ENCODE data around the gene EXO1. TPM values are rescaled to one million over a fixed set of nuclear protein-coding genes. Genes with fewer than 3 reads are reported as not detected.
"Not testable (repeated sequence)": the region's sequence is repeated elsewhere in the genome, so short reads cannot be mapped to it uniquely, and the experiment has no call there.

The EXO1 gene
- polyA plus RNA-seq: 1 to 10 TPM in 2 of 4 donors, under 1 TPM in 1, not detected in 1; 0.27 to 4.9 (median 3.4) TPM
- long read RNA-seq, donor 1: 0 reads
- long read RNA-seq, donor 2: 0 reads
- long read RNA-seq, donor 3: 0 reads
- long read RNA-seq, donor 4: 0 reads
- long read RNA-seq, donor 5: 0 reads
- long read RNA-seq, donor 6: 0 reads
- long read RNA-seq, donor 7: 0 reads
- long read RNA-seq, donor 8: 0 reads
- long read RNA-seq, donor 9: 0 reads
- long read RNA-seq, donor 10: 0 reads

GRCh38 chr1:241847796-241848685, at the start of gene EXO1:
Gene EXO1 (plus strand): TSS chr1:241848204. CDS start chr1:241850426, 2,222 bp downstream.
- DNase-seq (peak; percentile 87 to 96), FAIRE-seq (no peak)
- H3K27ac ChIP-seq (ENCODE audit: low read depth in 1 of 3, low read length in 2 of 3): peak within 1 kb of the TSS; percentile 96 to 100 (median 100)
- H3K9me3 ChIP-seq (ENCODE audit: control insufficient read depth in 2 of 2, insufficient read depth in 1 of 2, low read depth in 1 of 2, low read length in 1 of 2): no peaks in the 10 kb centered on the region
- H3K36me3 ChIP-seq (ENCODE audit: control insufficient read depth in 3 of 3, insufficient read depth in 2 of 3, low read depth in 1 of 3, low read length in 3 of 3): no peaks in the 10 kb centered on the region
- H3K4me3 ChIP-seq (ENCODE audit: low read depth in 1 of 3, low read length in 3 of 3): peak within 1 kb of the TSS; percentile 74 to 96 (median 93)
- peaks cover 0 to 4% (median 0%) of the 10 kb centered on the region in 3 donors for H3K4me1 ChIP-seq (ENCODE audit: control insufficient read depth in 3 of 3, insufficient read depth in 2 of 3, low read depth in 1 of 3, low read length in 2 of 3)
- peaks cover 0 to 1% (median 0%) of the 10 kb centered on the region in 3 donors for H3K27me3 ChIP-seq (ENCODE audit: control insufficient read depth in 3 of 3, insufficient read depth in 3 of 3, low read length in 3 of 3)
- WGBS, 3 donors: 0 to 1% (median 0%) methylated on average over 68 of the region's 68 CpGs

- WGBS, 3 donors: 83 to 94% (median 94%) methylated on average over 1 of the region's 1 CpG
- FAIRE-seq (no peak), DNase-seq (no peak)
- Histone ChIP-seq H3K27me3 (ENCODE audit: control insufficient read depth in 3 of 3, insufficient read depth in 3 of 3, low read length in 3 of 3) (no peaks in the 10 kb centered on the region), H3K4me3 (ENCODE audit: low read depth in 1 of 3, low read length in 3 of 3) (no peak overlapping the region), H3K4me1 (ENCODE audit: control insufficient read depth in 3 of 3, insufficient read depth in 2 of 3, low read depth in 1 of 3, low read length in 2 of 3) (no peaks in the 10 kb centered on the region), H3K9me3 (ENCODE audit: control insufficient read depth in 2 of 2, insufficient read depth in 1 of 2, low read depth in 1 of 2, low read length in 1 of 2) (no peaks in the 10 kb centered on the region), H3K27ac (ENCODE audit: low read depth in 1 of 3, low read length in 2 of 3) (no peak overlapping the region), H3K36me3 (ENCODE audit: control insufficient read depth in 3 of 3, insufficient read depth in 2 of 3, low read depth in 1 of 3, low read length in 3 of 3) (no peaks in the 10 kb centered on the region)
Observed at GRCh38 chr1:241799416-241799815, 48.6 kb upstream of the EXO1 start.

GRCh38 chr1:241800640-241801039, 47.4 kb upstream of the EXO1 start:
- no peak overlapping the region for H3K27ac ChIP-seq (ENCODE audit: low read depth in 1 of 3, low read length in 2 of 3)
- 17 to 61% (median 43%) methylated on average over 3 of the region's 3 CpGs for WGBS, 3 donors
- no peaks in the 10 kb centered on the region for H3K27me3 ChIP-seq (ENCODE audit: control insufficient read depth in 3 of 3, insufficient read depth in 3 of 3, low read length in 3 of 3)
- no peaks in the 10 kb centered on the region for H3K36me3 ChIP-seq (ENCODE audit: control insufficient read depth in 3 of 3, insufficient read depth in 2 of 3, low read depth in 1 of 3, low read length in 3 of 3)
- no peaks in the 10 kb centered on the region for H3K9me3 ChIP-seq (ENCODE audit: control insufficient read depth in 2 of 2, insufficient read depth in 1 of 2, low read depth in 1 of 2, low read length in 1 of 2)
- FAIRE-seq (no peak), DNase-seq (no peak)
- H3K4me3 ChIP-seq (ENCODE audit: low read depth in 1 of 3, low read length in 3 of 3): no peak overlapping the region
- no peaks in the 10 kb centered on the region for H3K4me1 ChIP-seq (ENCODE audit: control insufficient read depth in 3 of 3, insufficient read depth in 2 of 3, low read depth in 1 of 3, low read length in 2 of 3)

DNA sequence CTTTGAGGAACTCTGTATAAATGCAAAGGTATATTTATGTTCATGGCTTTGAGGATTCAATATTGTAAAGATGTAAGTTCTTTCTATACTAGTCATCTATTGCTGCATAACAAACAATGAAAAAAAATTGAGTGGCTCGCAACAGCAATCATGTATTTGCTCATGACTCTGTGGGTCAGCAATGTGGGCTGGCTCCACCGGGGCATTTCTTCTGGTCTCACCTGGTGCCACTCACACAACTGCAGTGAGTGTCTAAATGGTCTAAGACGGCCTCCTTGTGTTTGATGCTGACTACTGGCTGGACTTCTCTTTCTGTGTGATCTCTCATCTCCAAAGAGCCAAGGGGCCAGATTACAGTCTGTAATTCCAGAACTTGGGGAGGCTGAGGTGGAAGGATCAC, 45.1 kb upstream of the EXO1 start:
- no peaks in the 10 kb centered on the region for H3K27me3 ChIP-seq (ENCODE audit: control insufficient read depth in 3 of 3, insufficient read depth in 3 of 3, low read length in 3 of 3)
- FAIRE-seq: no peak
- no peaks in the 10 kb centered on the region for H3K36me3 ChIP-seq (ENCODE audit: control insufficient read depth in 3 of 3, insufficient read depth in 2 of 3, low read depth in 1 of 3, low read length in 3 of 3)
- H3K4me3 ChIP-seq (ENCODE audit: low read depth in 1 of 3, low read length in 3 of 3): no peak overlapping the region
- no peaks in the 10 kb centered on the region for H3K4me1 ChIP-seq (ENCODE audit: control insufficient read depth in 3 of 3, insufficient read depth in 2 of 3, low read depth in 1 of 3, low read length in 2 of 3)
- 80 to 87% (median 85%) methylated on average over 3 of the region's 3 CpGs for WGBS, 3 donors
- no peak overlapping the region for H3K27ac ChIP-seq (ENCODE audit: low read depth in 1 of 3, low read length in 2 of 3)
- no peak for DNase-seq
- H3K9me3 ChIP-seq (ENCODE audit: control insufficient read depth in 2 of 2, insufficient read depth in 1 of 2, low read depth in 1 of 2, low read length in 1 of 2): no peaks in the 10 kb centered on the region

GRCh38 chr1:241804706-241805105, 43.3 kb upstream of the EXO1 start:
- FAIRE-seq; H3K36me3 ChIP-seq (ENCODE audit: control insufficient read depth in 3 of 3, insufficient read depth in 2 of 3, low read depth in 1 of 3, low read length in 3 of 3); H3K27ac ChIP-seq (ENCODE audit: low read depth in 1 of 3, low read length in 2 of 3); H3K4me3 ChIP-seq (ENCODE audit: low read depth in 1 of 3, low read length in 3 of 3); DNase-seq; H3K9me3 ChIP-seq (ENCODE audit: control insufficient read depth in 2 of 2, insufficient read depth in 1 of 2, low read depth in 1 of 2, low read length in 1 of 2); H3K27me3 ChIP-seq (ENCODE audit: control insufficient read depth in 3 of 3, insufficient read depth in 3 of 3, low read length in 3 of 3); H3K4me1 ChIP-seq (ENCODE audit: control insufficient read depth in 3 of 3, insufficient read depth in 2 of 3, low read depth in 1 of 3, low read length in 2 of 3): not testable (repeated sequence)
- WGBS, 3 donors: 64 to 82% (median 68%) methylated on average over 4 of the region's 4 CpGs

DNA sequence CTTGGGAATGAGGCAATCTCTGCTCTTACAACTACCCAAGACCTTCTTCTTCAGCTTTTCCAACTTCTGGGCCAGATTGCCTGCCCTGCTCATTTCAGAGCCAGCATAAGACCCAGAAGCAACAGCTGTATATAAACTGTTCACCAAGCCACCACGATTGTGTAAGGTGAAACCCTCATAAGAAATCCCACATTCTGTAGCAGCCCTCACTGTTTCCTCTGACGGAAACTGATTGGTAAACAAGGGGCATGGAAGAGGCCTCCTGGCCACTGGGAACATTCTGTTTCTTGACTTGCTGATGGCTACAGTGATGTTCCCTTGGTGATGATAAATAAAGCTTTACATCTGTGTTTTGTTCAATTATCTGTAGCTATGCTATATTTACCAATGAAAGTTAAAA, 39.7 kb upstream of the EXO1 start:
- Histone ChIP-seq H3K4me1 (ENCODE audit: control insufficient read depth in 3 of 3, insufficient read depth in 2 of 3, low read depth in 1 of 3, low read length in 2 of 3) (no peaks in the 10 kb centered on the region), H3K36me3 (ENCODE audit: control insufficient read depth in 3 of 3, insufficient read depth in 2 of 3, low read depth in 1 of 3, low read length in 3 of 3) (no peaks in the 10 kb centered on the region), H3K27ac (ENCODE audit: low read depth in 1 of 3, low read length in 2 of 3) (no peak overlapping the region), H3K4me3 (ENCODE audit: low read depth in 1 of 3, low read length in 3 of 3) (no peak overlapping the region), H3K9me3 (ENCODE audit: control insufficient read depth in 2 of 2, insufficient read depth in 1 of 2, low read depth in 1 of 2, low read length in 1 of 2) (no peaks in the 10 kb centered on the region), H3K27me3 (ENCODE audit: control insufficient read depth in 3 of 3, insufficient read depth in 3 of 3, low read length in 3 of 3) (no peaks in the 10 kb centered on the region)
- DNase-seq: no peak
- FAIRE-seq: no peak
- WGBS, 3 donors: 51 to 67% (median 62%) methylated on average over 2 of the region's 2 CpGs

DNA sequence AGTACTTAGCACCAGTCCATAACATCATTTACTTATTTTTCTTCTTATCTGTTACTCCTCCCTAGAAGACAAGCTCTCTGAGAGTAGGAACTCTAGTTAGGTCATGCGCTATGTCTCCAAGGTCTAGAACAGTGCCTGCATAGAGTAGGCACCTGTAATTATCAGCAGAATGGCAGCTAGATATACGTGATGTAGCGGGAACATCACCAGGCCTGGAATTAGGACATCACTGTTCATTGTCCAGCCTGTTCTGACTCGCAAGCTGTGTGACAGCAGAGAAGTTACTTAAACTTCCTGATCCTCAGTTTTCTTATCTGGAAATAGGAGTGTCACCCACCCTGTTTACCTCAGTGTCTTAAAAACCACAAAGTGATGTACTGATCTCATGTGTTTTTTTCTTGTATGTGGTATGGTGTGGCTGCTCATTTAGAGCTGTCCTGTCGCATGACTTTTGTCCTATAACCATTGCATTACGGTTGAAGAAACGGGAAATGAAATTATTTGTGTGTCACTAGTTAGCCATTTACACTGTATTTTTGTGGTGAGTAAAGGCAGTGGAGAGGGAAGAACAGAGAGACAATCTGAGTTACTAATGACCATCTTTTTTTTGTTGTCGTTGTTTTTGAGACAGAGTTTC, 37.1 kb upstream of the EXO1 start:
- FAIRE-seq (no peak), DNase-seq (no peak)
- Histone ChIP-seq H3K27ac (ENCODE audit: low read depth in 1 of 3, low read length in 2 of 3) (no peak overlapping the region), H3K27me3 (ENCODE audit: control insufficient read depth in 3 of 3, insufficient read depth in 3 of 3, low read length in 3 of 3) (no peaks in the 10 kb centered on the region), H3K4me1 (ENCODE audit: control insufficient read depth in 3 of 3, insufficient read depth in 2 of 3, low read depth in 1 of 3, low read length in 2 of 3) (no peaks in the 10 kb centered on the region), H3K4me3 (ENCODE audit: low read depth in 1 of 3, low read length in 3 of 3) (no peak overlapping the region), H3K9me3 (ENCODE audit: control insufficient read depth in 2 of 2, insufficient read depth in 1 of 2, low read depth in 1 of 2, low read length in 1 of 2) (no peaks in the 10 kb centered on the region), H3K36me3 (ENCODE audit: control insufficient read depth in 3 of 3, insufficient read depth in 2 of 3, low read depth in 1 of 3, low read length in 3 of 3) (no peaks in the 10 kb centered on the region)
- WGBS, 3 donors: 85 to 87% (median 85%) methylated on average over 8 of the region's 8 CpGs

DNA sequence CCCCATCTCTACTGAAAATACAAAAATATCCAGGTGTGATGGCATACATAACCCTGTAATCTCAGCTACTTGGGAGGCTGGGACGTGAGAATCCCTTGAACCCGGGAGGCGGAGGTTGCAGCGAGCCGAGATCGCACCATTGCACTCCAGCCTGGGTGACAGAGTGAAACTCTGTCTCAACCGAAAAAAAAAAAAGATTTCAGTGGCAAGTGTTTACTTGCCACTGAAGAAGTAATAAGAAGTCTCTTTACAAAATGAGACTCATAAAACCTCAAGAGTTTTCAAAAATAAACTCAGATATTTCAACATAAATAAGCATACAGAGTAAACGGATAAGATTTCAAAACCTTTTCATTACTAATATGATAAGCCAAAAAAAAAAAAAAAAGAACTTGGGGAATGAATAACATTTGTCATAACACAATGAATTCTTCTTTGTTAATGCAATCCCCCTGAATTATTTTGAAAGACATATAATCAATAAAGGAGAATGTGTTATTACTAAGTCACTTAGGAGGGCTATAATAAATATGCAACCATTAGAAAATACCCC, 34.2 kb upstream of the EXO1 start:
- Histone ChIP-seq H3K9me3 (ENCODE audit: control insufficient read depth in 2 of 2, insufficient read depth in 1 of 2, low read depth in 1 of 2, low read length in 1 of 2) (no peaks in the 10 kb centered on the region), H3K36me3 (ENCODE audit: control insufficient read depth in 3 of 3, insufficient read depth in 2 of 3, low read depth in 1 of 3, low read length in 3 of 3) (no peaks in the 10 kb centered on the region), H3K4me1 (ENCODE audit: control insufficient read depth in 3 of 3, insufficient read depth in 2 of 3, low read depth in 1 of 3, low read length in 2 of 3) (no peaks in the 10 kb centered on the region), H3K27me3 (ENCODE audit: control insufficient read depth in 3 of 3, insufficient read depth in 3 of 3, low read length in 3 of 3) (no peaks in the 10 kb centered on the region), H3K27ac (ENCODE audit: low read depth in 1 of 3, low read length in 2 of 3) (no peak overlapping the region), H3K4me3 (ENCODE audit: low read depth in 1 of 3, low read length in 3 of 3) (no peak overlapping the region)
- FAIRE-seq (no peak), DNase-seq (no peak)
- WGBS, 3 donors: 81 to 88% (median 86%) methylated on average over 8 of the region's 8 CpGs

All from small intestine (tissue), 16 donors.